Heart left ventricle (tissue), 16 donors: ENCODE measurements around the gene LIMS2. TPM values are rescaled to one million over a fixed set of nuclear protein-coding genes. Genes with fewer than 3 reads are reported as not detected.

ENCODE experiments used
- ATAC-seq, 4 donors: fragments of 200-7000 bp; cut with Tn5 transposase; one replicate each; pipeline ENCODE4 v1.9.1; 2020 to 2022; ENCODE audit warnings: moderate library complexity in 4 of 4, mild to moderate bottlenecking in 3 of 4, moderate number of reproducible peaks in 1 of 4
- DNase-seq, 5 donors: peaks; one replicate each; pipeline ENCODE4 v3.0.0-alpha.2; 2020
- H3K27ac ChIP-seq, 12 donors: fragments of 200-600 bp; sonication (generic) in 4 of 12; one replicate each; pipeline versions ENCODE4 v1.5.0 to v1.8.0; 2016 to 2022; ENCODE audit warnings: mild to moderate bottlenecking in 2 of 12
- H3K27me3 ChIP-seq, 9 donors: fragments of 200-600 bp; sonication (generic) in 2 of 9; one replicate each; pipeline versions ENCODE4 v1.5.1 to v1.8.0; 2016 to 2022; ENCODE audit warnings: mild to moderate bottlenecking in 3 of 9
- H3K36me3 ChIP-seq, 9 donors: fragments of 200-600 bp; sonication (generic) in 2 of 9; one replicate each; pipeline versions ENCODE4 v1.5.0 to v1.8.0; 2018 to 2022; ENCODE audit warnings: mild to moderate bottlenecking in 2 of 9
- H3K4me1 ChIP-seq, 12 donors: fragments of 200-600 bp; sonication (generic) in 4 of 12; one replicate each; pipeline versions ENCODE4 v1.5.0 to v1.8.0; 2016 to 2022; ENCODE audit warnings: mild to moderate bottlenecking in 3 of 12
- H3K4me3 ChIP-seq, 12 donors: fragments of 200-600 bp; sonication (generic) in 4 of 12; one replicate each; pipeline versions ENCODE4 v1.5.0 to v1.8.0; 2017 to 2022; ENCODE audit warnings: mild to moderate bottlenecking in 9 of 12, moderate library complexity in 4 of 12
- H3K9me3 ChIP-seq, 12 donors: fragments of 200-600 bp; sonication (generic) in 4 of 12; one replicate each; pipeline versions ENCODE4 v1.5.0 to v1.8.0; 2016 to 2022; ENCODE audit warnings: mild to moderate bottlenecking in 1 of 12
- POLR2A ChIP-seq, 2 donors: fragments of 450-650 bp; IDR thresholded peaks; one replicate each; pipeline ENCODE4 v1.6.1; 2017; ENCODE audit warnings: antibody characterized with exemption in 2 of 2, mild to moderate bottlenecking in 2 of 2, moderate library complexity in 2 of 2
- WGBS, 4 donors: extraction: QIAGEN DNeasy Blood & Tissue Kit in 2 of 4; methylation state at CpG; one replicate each; pipeline versions ENCODE4 v1.1.5 to v1.1.7; 2013 to 2018; 5-methylcytosine and 5-hydroxymethylcytosine counted together
- intact Hi-C, 10 donors: fragments of 100-400 bp; cut with DNase I; formaldehyde crosslinking; loops; one replicate each; pipeline versions ENCODE4 v1.11.1 to v1.14.2; 2022
- polyA plus RNA-seq, 2 donors: library from polyadenylated mRNA; stranded (reverse); fragments of 200-250 nt; gene quantifications; one replicate each; pipeline ENCODE4 v1.2.3, GENCODE V29; 2013
- total RNA-seq, 9 donors: library from RNA; depleted of rRNA in 2 of 9; stranded (reverse); fragments of >200 nt in 2 of 9; fragmentation: NEBNext Ultra II Directional in 3 of 9; extraction: Animal tissue kit (Norgen Biotek cat#: 25700) in 3 of 9; gene quantifications; one replicate each; pipeline versions ENCODE4 v1.1.0 to v1.2.4, GENCODE V29; 2016 to 2023
- TF ChIP-seq, protein P1 (sequence below), 12 donors: fragments of 200-600 bp; sonication (generic) in 4 of 12; IDR thresholded peaks; one replicate each; pipeline versions ENCODE4 v1.5.0 to v1.8.0; 2018 to 2022; ENCODE audit warnings: antibody characterized with exemption in 12 of 12, mild to moderate bottlenecking in 5 of 12
- donor health status: ischemic (EF 13 %, LVEDD 7.1; RV severe dilation, severe dysfunction).
- donor health status: healthy with polysubstance abuse.
- donor health status: DM: no; HTN: yes; CAD: no.
- donor health status: DM: no; HTN: no; CAD: no.
- donor health status: ischemic (EF 25% LVEDD 6.9; RV normal size, moderate dysfunction).
- donor health status: ischemic (EF 25% LVEDD 5.7; RV mildly dilated, moderate dysfunction).
- donor health status: healthy.
- donor health status: DM: yes; HTN: yes; CAD: no.
- donor health status: ischemic (EF 35%, LVEDD 5.7; RV mildly dilated, moderate dysfunction).
- donor health status: nonischemic (EF 11% LVEDD 7.7; RV severe dilation, severe dysfunction).
- donor health status: DM: yes; HTN: yes; CAD: no.
- donor health status: PGD.
- donor health status: ischemic (EF 29% LVEDD 5.4; RV normal size, mild dysfunction).
- donor health status: nonischemic (EF 23%, LVEDD 6.1; RV moderate dilation, normal function).

The LIMS2 gene
- total and polyA plus RNA-seq, 11 donors = 97.1 to 293 (median 158) TPM

DNA sequence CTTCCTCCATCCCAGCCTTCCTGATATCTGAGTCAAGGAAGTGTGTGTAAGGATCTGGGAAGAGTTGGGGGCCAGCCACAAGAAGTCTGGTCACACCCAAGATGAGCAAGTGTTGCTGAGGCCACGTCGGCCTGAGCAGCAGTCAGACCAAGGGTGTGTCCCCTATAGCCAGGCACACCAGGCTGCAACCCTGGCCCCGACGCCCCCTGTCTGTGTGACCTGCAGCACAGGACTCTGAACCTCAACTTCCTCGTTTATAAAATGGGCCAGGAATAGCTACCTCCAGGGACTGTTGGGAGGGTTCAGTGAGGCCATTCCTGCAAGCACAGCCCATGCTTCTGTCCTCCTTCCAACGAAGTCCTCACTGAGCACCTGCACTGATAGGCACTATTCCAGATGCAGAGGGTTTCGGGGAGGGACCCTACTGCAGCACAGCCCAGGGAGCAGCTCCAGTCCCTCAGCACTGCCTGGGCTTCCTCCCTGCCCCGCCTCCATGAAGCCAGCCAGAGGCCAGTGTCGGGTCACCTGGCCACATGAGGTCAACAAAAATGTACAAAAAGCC is 13.3 kb downstream of the LIMS2 start:
- H3K27me3 ChIP-seq = peaks cover 0 to 30% (median 0%) of the 10 kb centered on the region in 9 donors
- H3K27ac ChIP-seq = peak overlapping the region; percentile 64 to 98 (median 87)
- TF ChIP-seq, protein P1, sequence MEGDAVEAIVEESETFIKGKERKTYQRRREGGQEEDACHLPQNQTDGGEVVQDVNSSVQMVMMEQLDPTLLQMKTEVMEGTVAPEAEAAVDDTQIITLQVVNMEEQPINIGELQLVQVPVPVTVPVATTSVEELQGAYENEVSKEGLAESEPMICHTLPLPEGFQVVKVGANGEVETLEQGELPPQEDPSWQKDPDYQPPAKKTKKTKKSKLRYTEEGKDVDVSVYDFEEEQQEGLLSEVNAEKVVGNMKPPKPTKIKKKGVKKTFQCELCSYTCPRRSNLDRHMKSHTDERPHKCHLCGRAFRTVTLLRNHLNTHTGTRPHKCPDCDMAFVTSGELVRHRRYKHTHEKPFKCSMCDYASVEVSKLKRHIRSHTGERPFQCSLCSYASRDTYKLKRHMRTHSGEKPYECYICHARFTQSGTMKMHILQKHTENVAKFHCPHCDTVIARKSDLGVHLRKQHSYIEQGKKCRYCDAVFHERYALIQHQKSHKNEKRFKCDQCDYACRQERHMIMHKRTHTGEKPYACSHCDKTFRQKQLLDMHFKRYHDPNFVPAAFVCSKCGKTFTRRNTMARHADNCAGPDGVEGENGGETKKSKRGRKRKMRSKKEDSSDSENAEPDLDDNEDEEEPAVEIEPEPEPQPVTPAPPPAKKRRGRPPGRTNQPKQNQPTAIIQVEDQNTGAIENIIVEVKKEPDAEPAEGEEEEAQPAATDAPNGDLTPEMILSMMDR (IDR thresholded peaks at IDR 0.05) = peak in 7 of 12 donors; percentile 14 to 47 (median 27)
- no peak for TF ChIP-seq POLR2A (IDR thresholded peaks at IDR 0.05)
- no peaks in the 10 kb centered on the region for H3K9me3 ChIP-seq
- intact Hi-C loops = no loop called here
- peak; percentile 56 to 82 (median 67) for DNase-seq
- H3K4me1 ChIP-seq = peaks cover 19 to 99% (median 90%) of the 10 kb centered on the region in 12 donors
- peaks cover 0 to 18% (median 11%) of the 10 kb centered on the region in 9 donors for H3K36me3 ChIP-seq
- peak overlapping the region in 1 of 12 donors; percentile 5 for H3K4me3 ChIP-seq
- ATAC-seq = peak; percentile 23 to 48 (median 29)
- WGBS, 4 donors = 15 to 25% (median 18%) methylated on average over 5 to 9 of the region's 9 CpGs

DNA sequence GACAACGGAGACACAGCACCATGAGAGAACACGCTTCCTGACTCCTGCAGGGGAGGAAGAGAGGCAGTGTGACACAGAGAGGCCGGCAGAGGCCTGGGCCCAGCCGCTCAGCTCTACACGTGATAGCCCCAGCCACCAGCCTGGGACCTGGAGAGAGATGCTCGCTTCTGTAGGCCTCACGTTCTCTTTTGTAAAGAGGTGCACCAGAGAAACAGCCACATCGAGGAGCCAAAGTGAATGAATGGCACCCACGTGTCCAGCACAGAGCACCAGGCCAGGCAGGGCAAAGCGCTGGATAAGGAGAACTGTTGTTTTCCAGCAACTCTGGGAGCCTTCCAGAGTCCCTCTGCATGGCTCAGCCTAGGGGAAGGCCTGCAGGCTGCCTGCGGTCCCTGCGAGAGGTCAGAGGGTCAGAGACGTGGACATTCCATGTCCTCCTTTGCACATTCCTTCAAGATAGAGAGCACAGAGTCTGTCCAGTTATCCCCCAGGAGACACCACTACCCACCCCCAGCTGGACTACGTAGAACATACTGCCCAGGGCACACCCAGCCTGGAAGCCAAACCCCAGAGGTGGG is 14.2 kb downstream of the LIMS2 start:
- intact Hi-C loops = no loop called here
- H3K36me3 ChIP-seq = peaks cover 0 to 24% (median 16%) of the 10 kb centered on the region in 9 donors
- 39 to 49% (median 44%) methylated on average over 14 of the region's 14 CpGs for WGBS, 4 donors
- no peaks in the 10 kb centered on the region for H3K9me3 ChIP-seq
- H3K4me3 ChIP-seq = no peak overlapping the region
- no peak for ATAC-seq
- TF ChIP-seq, protein P1 (IDR thresholded peaks at IDR 0.05) = no peak
- no peak for TF ChIP-seq POLR2A (IDR thresholded peaks at IDR 0.05)
- H3K27ac ChIP-seq = peak overlapping the region; percentile 60 to 98 (median 87)
- DNase-seq = peak in 4 of 5 donors; percentile 24 to 34 (median 26)
- H3K4me1 ChIP-seq = peaks cover 20 to 99% (median 91%) of the 10 kb centered on the region in 12 donors
- H3K27me3 ChIP-seq = peaks cover 0 to 23% (median 0%) of the 10 kb centered on the region in 9 donors

DNA sequence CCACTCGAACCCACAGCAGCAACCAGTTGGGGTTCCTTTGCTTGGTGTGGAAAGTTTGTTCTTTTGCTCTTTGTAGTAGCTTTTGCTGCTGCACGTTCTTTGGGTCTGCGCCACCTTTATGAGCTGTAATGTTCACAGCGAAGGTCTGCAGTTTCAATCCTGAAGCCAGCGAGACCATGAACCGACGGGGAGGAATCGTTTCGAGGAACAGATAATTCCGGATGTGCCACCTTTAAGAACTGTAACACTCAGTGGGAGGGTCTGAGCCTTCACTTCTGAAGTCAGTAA is 15.1 kb downstream of the LIMS2 start:
- no peak for ATAC-seq
- Histone ChIP-seq H3K27ac (peak overlapping the region; percentile 60 to 98 (median 87)), H3K4me1 (peaks cover 21 to 99% (median 92%) of the 10 kb centered on the region in 12 donors), H3K36me3 (peaks cover 0 to 30% (median 17%) of the 10 kb centered on the region in 9 donors), H3K27me3 (peaks cover 0 to 21% (median 0%) of the 10 kb centered on the region in 9 donors), H3K4me3 (no peak overlapping the region), H3K9me3 (no peaks in the 10 kb centered on the region)
- peak in 2 of 5 donors; percentile 11 to 15 for DNase-seq
- intact Hi-C loops = no loop called here
- no peak for TF ChIP-seq POLR2A (IDR thresholded peaks at IDR 0.05)
- TF ChIP-seq, protein P1 (IDR thresholded peaks at IDR 0.05) = no peak
- WGBS, 4 donors = 81 to 92% (median 87%) methylated on average over 10 of the region's 10 CpGs
